ENCODE measurements around the gene CDK10.

GRCh38 chr16:89687092-89687940 lies 827 bp downstream of the CDK10 start:
- TF ChIP-seq CTCF (IDR thresholded peaks at IDR 0.05) (no peak), POLR2AphosphoS5 (IDR thresholded peaks at IDR 0.05) (no peak), POLR2A (IDR thresholded peaks at IDR 0.05; ENCODE audit: low read depth) (no peak), EP300 (IDR thresholded peaks at IDR 0.05) (no peak)

Measured in esophagus muscularis mucosa (tissue), 4 donors.